DND-41 (cell line): ENCODE measurements around the gene BMPR2.

Source experiments
- CTCF ChIP-seq: IDR thresholded peaks from 2 replicates; pipeline ENCODE4 v1.5.1; 2012; ENCODE audit warnings: borderline replicate concordance, low read length, moderate library complexity, mild to moderate bottlenecking; ENCODE audit not compliant: poor library complexity, severe bottlenecking; ENCODE audit errors: extremely low read depth
- EZH2 ChIP-seq: IDR thresholded peaks from 3 replicates; pipeline ENCODE4 v1.6.1; 2012; ENCODE audit warnings: borderline replicate concordance, low read depth, mild to moderate bottlenecking, moderate library complexity, low read length, inconsistent platforms; ENCODE audit not compliant: severe bottlenecking

GRCh38 chr2:202452744-202453143 is 76.6 kb downstream of the BMPR2 start:
- TF ChIP-seq EZH2, result no peak
- TF ChIP-seq CTCF, result no peak
